ENCODE results near the gene OR13F1.
"Not testable (repeated sequence)": the region's sequence is repeated elsewhere in the genome, so short reads cannot be mapped to it uniquely, and the experiment has no call there.

OR13F1 gene

GRCh38 chr9:104503963-104504362 is at the start of gene OR13F1:
TSS of gene OR13F1 (plus strand) at chr9:104504263. CDS start at chr9:104504263, 0 bp downstream.
- no peak for DNase-seq

- DNase-seq = no peak
Observed at GRCh38 chr9:104456831-104457230, 47.2 kb upstream of the OR13F1 start.

GRCh38 chr9:104463864-104464263 is 40.2 kb upstream of the OR13F1 start:
- DNase-seq = no peak

- DNase-seq = no peak
Observed at GRCh38 chr9:104468261-104468660, 35.8 kb upstream of the OR13F1 start.

GRCh38 chr9:104482921-104483570 is 21.0 kb upstream of the OR13F1 start:
- DNase-seq = no peak

- no peak for DNase-seq
Observed at GRCh38 chr9:104485014-104485413, 19.0 kb upstream of the OR13F1 start.

GRCh38 chr9:104494808-104495207 is 9.3 kb upstream of the OR13F1 start:
- peak; percentile 12 for DNase-seq

- DNase-seq = no peak
Observed at GRCh38 chr9:104503440-104503839, 623 bp upstream of the OR13F1 start.

GRCh38 chr9:104506565-104506964 is 2.5 kb downstream of the OR13F1 start:
- peak; percentile 0 for DNase-seq

GRCh38 chr9:104514901-104515300 is 10.8 kb downstream of the OR13F1 start:
- no peak for DNase-seq

- DNase-seq = not testable (repeated sequence)
Observed at GRCh38 chr9:104520241-104520640, 16.2 kb downstream of the OR13F1 start.

GRCh38 chr9:104527109-104527508 is 23.0 kb downstream of the OR13F1 start, which contains the start of gene OR13C4:
TSS of gene OR13C4 (minus strand) at chr9:104527209. CDS start at chr9:104527209, 0 bp downstream.
- DNase-seq = no peak

GRCh38 chr9:104536756-104537155 is 32.7 kb downstream of the OR13F1 start, which contains the start of gene OR13C3:
TSS of gene OR13C3 (minus strand) at chr9:104536856. CDS start at chr9:104536723, 133 bp downstream.
- DNase-seq = no peak

GRCh38 chr9:104539275-104539674 is 35.2 kb downstream of the OR13F1 start:
- no peak for DNase-seq

- no peak for DNase-seq
Observed at GRCh38 chr9:104544644-104545043, 40.6 kb downstream of the OR13F1 start.

- DNase-seq = peak; percentile 77
Observed at GRCh38 chr9:104553261-104553660, 49.2 kb downstream of the OR13F1 start.

All from fibroblast of skin of right biceps (primary cell).